OCI-LY7 (cell line): ENCODE measurements around the gene ZNF776.

Experiments
- EZH2phosphoT487 ChIP-seq: fragments of 200-600 bp; sonication (generic); IDR thresholded peaks from 2 replicates; pipeline ENCODE4 v1.6.1; 2018; ENCODE audit warnings: low read depth, borderline replicate concordance, mild to moderate bottlenecking, mixed run types, antibody characterized with exemption, low read length, moderate library complexity, mixed read lengths
- TF ChIP-seq, protein P1 (sequence below): fragments of 200-600 bp; sonication (generic); conservative IDR thresholded peaks from 2 replicates; pipeline ENCODE4 v1.5.1; 2014; ENCODE audit warnings: mild to moderate bottlenecking, antibody characterized with exemption, low read length, moderate library complexity, mixed read lengths

DNA sequence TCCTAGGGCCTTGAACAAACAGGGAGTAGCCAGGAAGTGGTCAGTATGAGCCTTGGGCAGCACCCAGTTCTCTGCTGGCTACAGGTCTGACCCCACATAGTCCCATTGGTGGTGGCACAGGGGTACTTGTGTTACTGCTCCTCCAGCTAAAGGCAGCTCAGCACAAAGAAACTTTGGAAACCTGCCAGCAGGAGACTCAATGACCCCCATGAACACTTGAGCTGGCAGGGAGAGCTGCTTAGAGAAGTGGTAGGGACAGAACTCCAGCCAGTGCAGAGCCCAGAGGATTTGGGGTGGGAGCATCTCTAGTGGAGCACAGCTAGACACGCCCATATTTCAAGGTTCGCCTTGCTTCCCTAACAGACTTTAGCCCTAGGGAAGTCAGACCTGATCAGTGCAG is 12.5 kb downstream of the ZNF776 start:
- TF ChIP-seq, protein P1, sequence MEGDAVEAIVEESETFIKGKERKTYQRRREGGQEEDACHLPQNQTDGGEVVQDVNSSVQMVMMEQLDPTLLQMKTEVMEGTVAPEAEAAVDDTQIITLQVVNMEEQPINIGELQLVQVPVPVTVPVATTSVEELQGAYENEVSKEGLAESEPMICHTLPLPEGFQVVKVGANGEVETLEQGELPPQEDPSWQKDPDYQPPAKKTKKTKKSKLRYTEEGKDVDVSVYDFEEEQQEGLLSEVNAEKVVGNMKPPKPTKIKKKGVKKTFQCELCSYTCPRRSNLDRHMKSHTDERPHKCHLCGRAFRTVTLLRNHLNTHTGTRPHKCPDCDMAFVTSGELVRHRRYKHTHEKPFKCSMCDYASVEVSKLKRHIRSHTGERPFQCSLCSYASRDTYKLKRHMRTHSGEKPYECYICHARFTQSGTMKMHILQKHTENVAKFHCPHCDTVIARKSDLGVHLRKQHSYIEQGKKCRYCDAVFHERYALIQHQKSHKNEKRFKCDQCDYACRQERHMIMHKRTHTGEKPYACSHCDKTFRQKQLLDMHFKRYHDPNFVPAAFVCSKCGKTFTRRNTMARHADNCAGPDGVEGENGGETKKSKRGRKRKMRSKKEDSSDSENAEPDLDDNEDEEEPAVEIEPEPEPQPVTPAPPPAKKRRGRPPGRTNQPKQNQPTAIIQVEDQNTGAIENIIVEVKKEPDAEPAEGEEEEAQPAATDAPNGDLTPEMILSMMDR = no peak
- no peak for TF ChIP-seq EZH2phosphoT487
